ENCODE data around the gene LRRC75A.

Gene LRRC75A

DNA sequence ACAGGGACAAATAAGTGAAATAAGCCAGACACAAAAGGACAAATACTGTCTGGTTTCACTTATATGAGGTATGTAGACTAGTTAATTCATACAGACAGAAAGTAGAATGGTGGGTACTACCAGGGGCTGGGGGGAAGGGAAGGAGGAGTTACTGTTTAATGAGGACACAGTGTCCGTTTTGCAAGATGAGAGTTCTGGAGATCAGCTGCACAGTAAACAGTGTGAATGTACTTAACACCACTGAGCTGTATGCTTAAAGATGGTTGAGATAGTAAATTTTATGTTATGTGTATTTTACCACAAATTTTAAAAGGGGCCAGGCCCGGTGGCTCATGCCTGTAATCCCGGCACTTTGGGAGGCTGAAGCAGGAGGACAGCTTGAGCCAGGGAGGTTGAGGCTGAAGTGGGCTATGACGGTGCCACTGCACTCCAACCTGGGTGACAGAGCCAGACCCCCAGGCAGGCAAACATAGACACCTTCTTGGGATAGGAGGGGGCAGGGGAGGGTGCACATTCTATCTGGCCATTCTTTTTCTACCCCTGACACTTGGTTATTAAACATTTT is 23.5 kb downstream of the LRRC75A start:
- H3K4me1 ChIP-seq (ENCODE audit: insufficient read depth, low read length), result peaks cover 9% of the 10 kb centered on the region
- WGBS, result 95% methylated on average over 4 of the region's 4 CpGs
- H3K27ac ChIP-seq (ENCODE audit: low read depth, low read length), result no peak overlapping the region
- H3K4me3 ChIP-seq (ENCODE audit: low read length), result no peak overlapping the region
- H3K36me3 ChIP-seq (ENCODE audit: insufficient read depth, low read length), result no peaks in the 10 kb centered on the region
- H3K27me3 ChIP-seq (ENCODE audit: insufficient read depth, low read length), result no peaks in the 10 kb centered on the region
- no peaks in the 10 kb centered on the region for H3K9me3 ChIP-seq (ENCODE audit: insufficient read depth, low read depth, low read length)
- no peak overlapping the region for H3K9ac ChIP-seq (ENCODE audit: low read depth, low read length)

DNA sequence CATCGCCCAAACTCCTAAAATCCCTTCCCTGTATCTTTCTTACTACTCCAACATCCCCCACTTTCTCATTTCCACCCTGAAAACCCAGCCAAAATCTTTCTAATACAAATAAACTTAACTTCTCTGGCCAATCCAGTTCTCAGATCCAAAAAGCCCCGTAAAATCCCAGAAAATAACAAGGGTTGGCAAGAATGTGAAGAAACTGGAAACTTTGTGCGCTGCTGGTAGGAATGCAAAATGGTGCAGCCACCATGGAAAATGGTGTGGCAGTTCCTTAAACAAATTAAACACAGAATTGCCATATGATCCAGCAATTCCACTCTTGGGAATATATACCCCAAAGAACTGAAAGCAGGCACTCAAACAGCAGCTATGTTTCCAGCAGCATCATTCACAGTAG is 24.1 kb downstream of the LRRC75A start:
- Histone ChIP-seq H3K36me3 (ENCODE audit: insufficient read depth, low read length) (no peaks in the 10 kb centered on the region), H3K4me3 (ENCODE audit: low read length) (no peak overlapping the region), H3K4me1 (ENCODE audit: insufficient read depth, low read length) (peaks cover 9% of the 10 kb centered on the region), H3K9me3 (ENCODE audit: insufficient read depth, low read depth, low read length) (no peaks in the 10 kb centered on the region), H3K9ac (ENCODE audit: low read depth, low read length) (no peak overlapping the region), H3K27ac (ENCODE audit: low read depth, low read length) (no peak overlapping the region), H3K27me3 (ENCODE audit: insufficient read depth, low read length) (no peaks in the 10 kb centered on the region)
- WGBS, result over 99% methylated on average over 3 of the region's 3 CpGs

DNA sequence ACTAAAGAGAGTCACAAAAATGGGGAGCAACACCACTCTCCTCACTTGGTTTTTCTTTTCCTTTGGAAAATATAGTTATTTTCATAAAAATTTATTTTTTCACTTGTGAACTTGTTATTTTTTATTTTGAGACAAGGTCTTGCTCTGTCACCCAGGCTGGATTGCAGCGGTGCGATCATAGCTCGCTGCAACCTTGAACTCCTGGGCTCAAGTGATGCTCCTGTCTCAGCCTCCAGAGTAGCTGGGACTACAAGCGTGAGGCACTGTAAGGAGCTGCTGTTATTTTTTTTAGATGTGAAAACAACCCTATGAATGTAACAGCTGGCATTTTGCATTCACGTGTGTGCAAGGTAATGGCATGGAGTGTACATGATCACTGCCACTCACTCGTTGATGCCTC is 24.9 kb downstream of the LRRC75A start:
- peaks cover under 1% of the 10 kb centered on the region; the same call in 1 of the 2 replicates for H3K36me3 ChIP-seq (ENCODE audit: insufficient read depth, low read length)
- H3K4me3 ChIP-seq (ENCODE audit: low read length), result no peak overlapping the region
- peaks cover 2% of the 10 kb centered on the region for H3K4me1 ChIP-seq (ENCODE audit: insufficient read depth, low read length)
- H3K9me3 ChIP-seq (ENCODE audit: insufficient read depth, low read depth, low read length), result no peaks in the 10 kb centered on the region
- H3K27ac ChIP-seq (ENCODE audit: low read depth, low read length), result no peak overlapping the region
- no peaks in the 10 kb centered on the region for H3K27me3 ChIP-seq (ENCODE audit: insufficient read depth, low read length)
- no peak overlapping the region for H3K9ac ChIP-seq (ENCODE audit: low read depth, low read length)
- WGBS, result 95% methylated on average over 6 of the region's 6 CpGs

DNA sequence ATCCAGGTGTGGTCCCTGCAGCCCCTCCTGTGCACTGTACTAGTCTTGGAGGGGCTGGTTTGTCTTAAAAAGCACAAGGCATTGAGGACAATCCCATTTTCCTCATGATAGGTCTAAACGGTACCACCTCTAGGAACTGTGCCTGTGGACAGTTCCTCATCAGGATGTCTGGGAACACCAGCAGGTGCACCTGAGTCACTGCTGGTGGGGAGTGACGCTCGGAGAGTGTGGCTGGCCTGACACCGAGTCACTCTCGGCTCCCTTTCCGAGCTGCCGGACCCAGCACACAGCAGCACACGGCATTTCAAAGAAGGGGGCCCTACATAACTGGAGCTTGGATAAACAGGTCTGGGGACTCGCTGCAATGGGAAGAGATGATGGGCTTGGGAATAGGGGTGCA is 25.6 kb downstream of the LRRC75A start:
- Histone ChIP-seq H3K4me1 (ENCODE audit: insufficient read depth, low read length) (peaks cover 2% of the 10 kb centered on the region), H3K9ac (ENCODE audit: low read depth, low read length) (no peak overlapping the region), H3K36me3 (ENCODE audit: insufficient read depth, low read length) (peaks cover 4% of the 10 kb centered on the region; the same call in 1 of the 2 replicates), H3K27me3 (ENCODE audit: insufficient read depth, low read length) (no peaks in the 10 kb centered on the region), H3K27ac (ENCODE audit: low read depth, low read length) (no peak overlapping the region), H3K4me3 (ENCODE audit: low read length) (no peak overlapping the region), H3K9me3 (ENCODE audit: insufficient read depth, low read depth, low read length) (no peaks in the 10 kb centered on the region)
- 79% methylated on average over 9 of the region's 9 CpGs for WGBS

DNA sequence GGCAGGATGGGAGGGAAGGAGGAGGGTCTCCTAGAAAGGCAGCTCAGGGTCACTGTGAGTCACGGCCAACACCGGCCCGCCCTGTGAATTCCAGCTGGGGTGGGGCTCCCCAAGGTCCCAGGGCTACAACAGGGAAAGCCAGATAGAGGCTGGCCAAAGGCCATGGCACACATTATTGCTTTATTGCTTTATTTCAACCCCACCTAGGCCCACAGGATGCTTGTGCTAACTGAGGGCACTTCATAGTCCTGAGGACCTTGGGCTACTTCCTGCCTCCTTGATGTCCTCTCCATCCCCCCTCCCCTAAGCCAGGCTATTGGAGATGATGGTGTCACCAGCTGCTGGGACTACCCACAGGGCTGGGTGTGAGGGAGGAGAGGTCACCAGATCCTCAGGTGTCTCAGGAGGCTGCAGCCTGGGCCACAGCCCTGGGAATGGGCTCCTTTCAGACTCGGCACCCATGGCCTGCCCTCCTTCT is 26.1 kb downstream of the LRRC75A start:
- Histone ChIP-seq H3K27me3 (ENCODE audit: insufficient read depth, low read length) (no peaks in the 10 kb centered on the region), H3K27ac (ENCODE audit: low read depth, low read length) (no peak overlapping the region), H3K9ac (ENCODE audit: low read depth, low read length) (no peak overlapping the region), H3K4me1 (ENCODE audit: insufficient read depth, low read length) (peaks cover 2% of the 10 kb centered on the region), H3K36me3 (ENCODE audit: insufficient read depth, low read length) (peaks cover 4% of the 10 kb centered on the region; the same call in 1 of the 2 replicates), H3K4me3 (ENCODE audit: low read length) (no peak overlapping the region), H3K9me3 (ENCODE audit: insufficient read depth, low read depth, low read length) (no peaks in the 10 kb centered on the region)
- 86% methylated on average over 4 of the region's 4 CpGs for WGBS

DNA sequence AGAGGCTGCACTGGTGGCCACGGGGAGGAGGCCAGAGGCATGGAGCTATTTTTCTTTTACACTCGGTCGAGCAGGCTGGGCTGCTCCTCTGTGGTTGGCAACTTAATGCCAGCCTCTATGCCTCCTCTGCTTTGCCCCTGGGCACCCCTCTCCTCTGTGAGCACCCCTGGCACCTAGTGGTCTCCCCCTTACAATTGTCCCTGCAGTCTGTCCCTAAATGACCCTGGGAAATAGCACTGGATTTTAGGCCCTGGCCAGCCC is 27.0 kb downstream of the LRRC75A start:
- Histone ChIP-seq H3K27ac (ENCODE audit: low read depth, low read length) (no peak overlapping the region), H3K4me1 (ENCODE audit: insufficient read depth, low read length) (peaks cover 5% of the 10 kb centered on the region), H3K9ac (ENCODE audit: low read depth, low read length) (no peak overlapping the region), H3K27me3 (ENCODE audit: insufficient read depth, low read length) (no peaks in the 10 kb centered on the region), H3K36me3 (ENCODE audit: insufficient read depth, low read length) (peaks cover 4% of the 10 kb centered on the region; the same call in 1 of the 2 replicates), H3K4me3 (ENCODE audit: low read length) (no peak overlapping the region), H3K9me3 (ENCODE audit: insufficient read depth, low read depth, low read length) (no peaks in the 10 kb centered on the region)
- 80% methylated on average over 3 of the region's 3 CpGs for WGBS

DNA sequence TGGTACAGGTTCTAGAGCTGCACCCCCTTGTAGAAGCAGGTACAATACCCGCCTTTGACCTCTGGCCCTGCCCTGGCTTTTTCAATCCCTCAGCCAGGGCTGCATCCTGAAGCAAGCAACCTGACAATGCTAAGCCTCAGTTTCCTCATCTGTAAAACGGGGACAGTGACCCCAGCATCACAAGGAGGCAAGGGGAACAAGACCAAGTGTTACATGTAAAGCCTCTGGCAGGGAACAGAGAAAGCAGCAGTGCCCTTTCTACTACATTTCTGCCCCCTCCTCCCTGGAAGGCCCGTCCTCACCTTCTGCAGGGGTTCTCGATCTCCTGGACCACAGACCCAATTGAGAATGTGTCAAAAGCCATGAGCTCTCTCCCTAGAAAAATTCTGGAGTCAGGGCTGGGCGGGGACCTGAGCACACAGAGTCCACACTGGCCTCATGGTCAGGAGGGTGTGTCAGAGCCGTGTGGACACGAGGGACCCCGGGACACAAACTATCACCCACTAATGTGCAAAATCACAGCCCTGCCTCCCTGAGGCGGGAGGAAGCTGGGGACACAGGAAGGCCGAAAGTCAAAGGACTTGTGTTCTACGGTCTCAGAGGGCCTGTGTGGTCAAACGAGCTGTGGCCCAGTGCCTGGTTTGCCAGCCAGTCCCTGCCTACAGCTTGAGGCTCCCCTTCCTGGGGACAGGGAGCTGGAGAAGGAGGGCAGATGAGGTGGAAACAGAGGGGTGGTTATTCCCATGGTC is 27.5 kb downstream of the LRRC75A start:
- H3K9me3 ChIP-seq (ENCODE audit: insufficient read depth, low read depth, low read length), result no peaks in the 10 kb centered on the region
- peaks cover 10% of the 10 kb centered on the region for H3K4me1 ChIP-seq (ENCODE audit: insufficient read depth, low read length)
- no peak overlapping the region for H3K4me3 ChIP-seq (ENCODE audit: low read length)
- H3K36me3 ChIP-seq (ENCODE audit: insufficient read depth, low read length), result peaks cover 4% of the 10 kb centered on the region; the same call in 1 of the 2 replicates
- H3K27ac ChIP-seq (ENCODE audit: low read depth, low read length), result no peak overlapping the region
- H3K9ac ChIP-seq (ENCODE audit: low read depth, low read length), result no peak overlapping the region
- 82% methylated on average over 12 of the region's 12 CpGs for WGBS
- no peaks in the 10 kb centered on the region for H3K27me3 ChIP-seq (ENCODE audit: insufficient read depth, low read length)

DNA sequence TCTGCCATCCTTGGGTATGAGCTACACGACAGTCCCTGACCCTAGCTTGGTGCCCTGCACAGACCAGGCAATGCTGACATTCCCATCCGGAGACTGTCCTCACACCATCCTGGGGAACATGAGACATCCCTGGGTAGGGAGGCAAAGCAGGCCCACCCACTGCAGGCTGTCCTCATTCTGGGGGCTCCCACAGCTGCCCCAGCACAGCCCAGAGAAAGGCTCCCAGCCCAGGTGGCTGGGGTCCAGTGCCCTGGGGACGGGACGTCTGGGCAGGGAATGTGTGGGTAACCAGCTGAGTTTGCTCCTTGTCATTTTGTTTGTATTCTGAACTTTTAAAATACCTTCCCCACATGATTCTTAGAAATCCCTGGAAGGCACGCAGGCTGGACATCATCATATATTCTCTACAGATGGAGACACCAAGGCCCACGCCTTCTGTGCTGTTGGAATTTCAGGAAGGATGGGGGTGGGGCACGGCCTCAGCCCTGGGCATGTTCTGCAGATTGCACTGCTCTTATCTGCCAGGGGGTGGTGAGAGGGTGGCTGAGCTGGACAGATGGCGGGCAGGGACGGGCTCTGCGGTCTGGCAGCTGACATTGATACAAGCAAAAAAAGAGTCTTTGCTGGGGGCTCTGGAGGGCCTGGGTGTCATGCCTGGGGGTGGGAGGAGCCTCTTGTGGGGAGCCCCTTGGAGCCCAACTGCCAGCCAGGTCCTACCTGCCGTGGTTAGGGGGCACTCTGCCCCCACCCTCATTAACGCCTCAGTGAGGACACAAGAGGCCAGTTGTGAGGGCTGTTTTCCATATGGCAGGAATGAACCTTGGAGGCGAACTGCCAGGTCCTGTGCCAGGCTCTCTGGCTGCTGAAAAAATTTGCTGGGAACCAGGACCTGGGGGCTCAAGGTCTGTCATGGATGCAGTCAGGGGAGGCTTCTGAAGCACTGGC is 28.4 kb downstream of the LRRC75A start:
- Histone ChIP-seq H3K9ac (ENCODE audit: low read depth, low read length) (no peak overlapping the region), H3K4me3 (ENCODE audit: low read length) (no peak overlapping the region), H3K27ac (ENCODE audit: low read depth, low read length) (no peak overlapping the region), H3K27me3 (ENCODE audit: insufficient read depth, low read length) (no peaks in the 10 kb centered on the region), H3K36me3 (ENCODE audit: insufficient read depth, low read length) (peaks cover 4% of the 10 kb centered on the region; the same call in 1 of the 2 replicates), H3K9me3 (ENCODE audit: insufficient read depth, low read depth, low read length) (no peaks in the 10 kb centered on the region), H3K4me1 (ENCODE audit: insufficient read depth, low read length) (peaks cover 13% of the 10 kb centered on the region)
- WGBS, result 88% methylated on average over 13 of the region's 13 CpGs

DNA sequence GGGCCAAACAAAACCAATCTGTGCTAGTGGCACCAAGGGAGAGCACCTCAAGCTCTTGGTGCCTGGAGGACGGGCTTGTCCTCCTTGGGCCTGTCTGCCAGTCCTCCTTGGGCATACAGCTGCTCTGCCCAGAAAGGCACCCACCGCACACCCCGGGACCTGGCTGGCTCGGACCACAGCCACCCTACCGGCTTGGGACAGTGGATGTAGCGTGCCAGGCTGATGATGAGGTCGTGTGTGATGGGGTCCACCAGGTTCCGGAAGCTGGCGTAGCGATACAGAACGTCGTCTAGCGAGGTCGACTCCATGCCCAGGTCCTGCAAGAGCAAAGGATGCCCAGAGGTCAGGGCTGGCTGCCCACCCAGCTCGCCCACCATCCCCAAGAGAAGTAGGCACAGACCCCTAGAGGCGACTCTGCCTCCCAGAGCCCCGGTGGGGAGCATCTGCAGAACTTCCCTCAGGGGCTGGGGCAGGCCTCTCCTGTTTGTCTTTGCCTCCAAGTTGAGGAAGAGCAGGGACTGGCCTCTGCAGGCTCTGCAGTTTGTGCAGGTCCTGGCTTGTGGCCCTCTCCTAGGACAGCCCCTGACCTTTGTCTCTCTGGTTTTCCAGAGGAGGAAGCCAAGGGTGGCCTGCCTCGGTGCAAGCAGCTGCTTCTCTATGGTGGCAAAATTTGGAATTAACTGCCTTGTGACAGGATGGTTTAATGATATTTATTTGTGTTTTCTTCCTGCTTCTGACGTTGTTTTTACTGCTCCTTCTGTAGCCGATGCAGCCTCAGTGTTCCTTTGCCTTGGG is 29.7 kb downstream of the LRRC75A start:
- Histone ChIP-seq H3K9me3 (ENCODE audit: insufficient read depth, low read depth, low read length) (no peaks in the 10 kb centered on the region), H3K36me3 (ENCODE audit: insufficient read depth, low read length) (peaks cover 4% of the 10 kb centered on the region; the same call in 1 of the 2 replicates), H3K4me3 (ENCODE audit: low read length) (no peak overlapping the region), H3K27me3 (ENCODE audit: insufficient read depth, low read length) (no peaks in the 10 kb centered on the region), H3K9ac (ENCODE audit: low read depth, low read length) (no peak overlapping the region), H3K4me1 (ENCODE audit: insufficient read depth, low read length) (peaks cover 13% of the 10 kb centered on the region), H3K27ac (ENCODE audit: low read depth, low read length) (no peak overlapping the region)
- WGBS, result 93% methylated on average over 20 of the region's 20 CpGs

DNA sequence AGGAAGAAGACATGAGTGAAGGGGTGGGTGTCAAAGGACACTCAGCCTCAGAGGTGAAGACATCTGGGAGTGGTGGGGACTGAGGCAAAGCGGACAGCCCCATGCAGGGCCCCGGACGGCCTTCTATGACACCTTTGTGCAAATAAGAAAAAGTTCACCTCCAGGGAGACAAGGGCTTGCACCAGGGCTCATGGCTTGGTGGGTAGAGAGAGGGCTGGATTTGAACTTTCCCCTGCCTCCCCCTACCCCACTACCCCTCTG is 30.5 kb downstream of the LRRC75A start:
- Histone ChIP-seq H3K4me1 (ENCODE audit: insufficient read depth, low read length) (peaks cover 13% of the 10 kb centered on the region), H3K27me3 (ENCODE audit: insufficient read depth, low read length) (no peaks in the 10 kb centered on the region), H3K9me3 (ENCODE audit: insufficient read depth, low read depth, low read length) (no peaks in the 10 kb centered on the region), H3K9ac (ENCODE audit: low read depth, low read length) (no peak overlapping the region), H3K4me3 (ENCODE audit: low read length) (no peak overlapping the region), H3K36me3 (ENCODE audit: insufficient read depth, low read length) (peaks cover 4% of the 10 kb centered on the region; the same call in 1 of the 2 replicates), H3K27ac (ENCODE audit: low read depth, low read length) (no peak overlapping the region)
- 90% methylated on average over 3 of the region's 3 CpGs for WGBS

Measured in HUES64 (cell line).